ENCODE measurements around the gene TRPM2. TPM values are rescaled to one million over a fixed set of nuclear protein-coding genes. Genes with fewer than 3 reads are reported as not detected.

The TRPM2 gene
- total and polyA plus RNA-seq, 2 of the 4 experiments (the other 2 are of a cell fraction), result not detected

- BruUV-seq (replicated peaks), result no TSS peak
- in situ Hi-C loops (cut with MboI; ENCODE audit: low sequenced_read_pairs) (no loop called here), intact Hi-C loops (cut with micrococcal nuclease) (no loop called here), dilution Hi-C loops (cut with HindIII; ENCODE audit: low sequenced_read_pairs, unreplicated experiment) (no loop called here)
- POLR2A ChIA-PET (ENCODE audit: unreplicated experiment), result no interaction called here
- 84% methylated on average over 16 of the region's 28 CpGs; no CpG with 5 or more reads in 1 of the 2 experiments for WGBS, 2 experiments (ENCODE audit: extremely low coverage in 2 of 2, insufficient read length in 1 of 2)
- Histone ChIP-seq H3K4me2 (ENCODE audit: low read depth, low read length) (no peak overlapping the region), H4K5ac (ENCODE audit: low read depth, low read length) (no peak overlapping the region), H3K4ac (ENCODE audit: low read depth, low read length) (no peak overlapping the region), H2AFZ (replicated peaks; ENCODE audit: low read length, poor library complexity) (peak overlapping the region; percentile 23), H4K20me1 (ENCODE audit: insufficient read depth, low read length) (peaks cover 25% of the 10 kb centered on the region), H3K27me3 (ENCODE audit: control insufficient read depth, insufficient read depth, low read length) (no peaks in the 10 kb centered on the region), H2BK120ac (ENCODE audit: low read depth, low read length) (no peak overlapping the region), H3K4me1 (ENCODE audit: control insufficient read depth, insufficient read depth, low read length) (peaks cover 5% of the 10 kb centered on the region; the same call in 1 of the 2 replicates), H3K4me3 (ENCODE audit: insufficient read depth, low read depth, low read length) (no peak overlapping the region), H3K18ac (ENCODE audit: low read depth, low read length) (no peak overlapping the region), H2AK5ac (ENCODE audit: low read depth, low read length) (no peak overlapping the region), H4K8ac (ENCODE audit: low read depth in 2 of 2, low read length in 2 of 2) (no peak overlapping the region), H3K14ac (replicated peaks; ENCODE audit: low read depth, low read length) (no peak overlapping the region), H2BK5ac (ENCODE audit: low read depth, low read length, poor library complexity, severe bottlenecking) (no peak overlapping the region), H3K27ac (ENCODE audit: insufficient read depth, low read length) (no peak overlapping the region), H3K79me1 (ENCODE audit: low read depth in 1 of 2, low read length in 2 of 2) (peaks cover 7 to 28% of the 10 kb centered on the region in 2 experiments; a peak in 3 of 4 replicates), H2AK9ac (replicated peaks; ENCODE audit: low read depth, low read length, poor library complexity) (no peak overlapping the region), H3K9me3 (ENCODE audit: control insufficient read depth, insufficient read depth, low read length) (no peaks in the 10 kb centered on the region), H4K91ac (ENCODE audit: insufficient read depth, low read depth, low read length) (no peak overlapping the region), H3K9ac (ENCODE audit: low read depth, low read length) (no peak overlapping the region), H2BK15ac (ENCODE audit: low read depth, low read length) (no peak overlapping the region), H3K23ac (ENCODE audit: low read depth, low read length) (no peak overlapping the region), H3K9me1 (ENCODE audit: insufficient read depth, low read length) (no peaks in the 10 kb centered on the region), H3K36me3 (ENCODE audit: control insufficient read depth, insufficient read depth, low read length) (peaks cover 60% of the 10 kb centered on the region), H2BK20ac (ENCODE audit: low read depth, low read length) (no peak overlapping the region), H3K56ac (ENCODE audit: extremely low read depth, insufficient read depth, low read length) (no peak overlapping the region)
- ATAC-seq (ENCODE audit: low read depth) (no peak), DNase-seq (no peak)
- no peak for TF ChIP-seq USF2 (IDR thresholded peaks at IDR 0.05; ENCODE audit: low read depth, low read length)
- TF ChIP-seq SMC3 (IDR thresholded peaks at IDR 0.05; ENCODE audit: low read depth, low read length), result no peak
- no peak for TF ChIP-seq FOS (IDR thresholded peaks at IDR 0.05; ENCODE audit: low read depth, low read length)
- CTCF ChIA-PET, result no interaction called here
Observed at GRCh38 chr21:44310628-44311507, 42.6 kb upstream of the TRPM2 start.

Data from IMR-90 (cell line).